K562 (cell line): ENCODE results near the gene TCF7. TPM values are rescaled to one million over a fixed set of nuclear protein-coding genes. Genes with fewer than 3 reads are reported as not detected.

ENCODE experiments used
- ARID1B ChIP-seq: fragments of 450-650 bp; IDR thresholded peaks from 2 replicates; pipeline ENCODE4 v1.6.1; 2016; ENCODE audit warnings: antibody characterized with exemption, mild to moderate bottlenecking, inconsistent platforms
- CTCF ChIP-seq, 3 experiments: IDR thresholded peaks in 2 of 3; conservative IDR thresholded peaks in 1 of 3; 2 replicates each; pipeline ENCODE4 v1.5.1; 2011 to 2012; ENCODE audit warnings: low read length in 3 of 3, mild to moderate bottlenecking in 3 of 3, control low read depth in 2 of 3, improper control_type of control experiment in 1 of 3, inconsistent platforms in 1 of 3, low read depth in 1 of 3, mixed read lengths in 1 of 3, moderate library complexity in 1 of 3; ENCODE audit not compliant: insufficient read depth in 2 of 3
- IFI16 ChIP-seq: fragments of 250-450 bp; sonication (Bioruptor Pico); IDR thresholded peaks from 2 replicates; pipeline ENCODE4 v2.1.2; 2022; ENCODE audit warnings: mild to moderate bottlenecking, inconsistent platforms
- MYNN ChIP-seq, 2 experiments: sonication (generic); formaldehyde crosslinking in 1 of 2; IDR thresholded peaks; 2 replicates each; pipeline versions ENCODE4 v1.5.0 to v1.6.1; 2016 to 2020; ENCODE audit warnings: antibody characterized with exemption in 1 of 2, missing genetic modification reagents in 1 of 2
- NCOA6 ChIP-seq: fragments of 450-650 bp; IDR thresholded peaks from 2 replicates; pipeline ENCODE4 v1.6.1; 2017; ENCODE audit warnings: mild to moderate bottlenecking
- TCFL5 ChIP-seq: fragments of 250-450 bp; sonication (Bioruptor Pico); conservative IDR thresholded peaks from 2 replicates; pipeline ENCODE4 v1.6.1; 2021; ENCODE audit warnings: mild to moderate bottlenecking, moderate library complexity, matching md5 sums
- USF2 ChIP-seq: sonication (generic); formaldehyde crosslinking; IDR thresholded peaks from 2 replicates; pipeline ENCODE4 v1.5.0; 2020; ENCODE audit warnings: missing genetic modification reagents
- ZNF134 ChIP-seq: fragments of 250-450 bp; sonication (Bioruptor Pico); conservative IDR thresholded peaks from 2 replicates; pipeline ENCODE4 v1.4.0; 2020
- ZSCAN32 ChIP-seq: fragments of 450-650 bp; formaldehyde crosslinking; IDR thresholded peaks from 2 replicates; pipeline ENCODE4 v1.4.0; 2020; ENCODE audit warnings: mild to moderate bottlenecking, moderate library complexity
- polyA plus RNA-seq, 8 experiments: library from polyadenylated mRNA; depleted of rRNA in 4 of 8; stranded (reverse) in 5 of 8; unstranded in 3 of 8; fragments of >200 nt; fragmentation: Nextera tagmentation in 2 of 8; fragmentation: Illumina TruSeq in 1 of 8; extraction: Ambion mirVana in 2 of 8; extraction: Trizol in 1 of 8; gene quantifications; 2 replicates each; pipeline versions ENCODE4 v1.2.1 to v1.2.3, GENCODE V29; 2011 to 2014; ENCODE audit warnings: inconsistent platforms in 1 of 8, missing spikeins in 1 of 8
- total RNA-seq, 7 experiments: library from RNA; depleted of rRNA in 6 of 7; stranded (reverse); fragments of >200 nt in 6 of 7; fragmentation: Illumina TruSeq in 2 of 7; extraction: Trizol in 2 of 7; gene quantifications; 2 replicates each; pipeline versions ENCODE4 v1.2.1 to v1.2.3, GENCODE V29; 2011 to 2021; ENCODE audit warnings: low replicate concordance in 1 of 7
- TF ChIP-seq, protein P1 (sequence below): fragments of 450-650 bp; IDR thresholded peaks from 2 replicates; pipeline ENCODE4 v1.6.1; 2016; ENCODE audit warnings: borderline replicate concordance
- TF ChIP-seq, protein P2 (sequence below): fragments of 250-450 bp; sonication (Bioruptor Pico); IDR thresholded peaks from 2 replicates; pipeline ENCODE4 v1.8.0; 2022; ENCODE audit warnings: moderate library complexity, mild to moderate bottlenecking, inconsistent platforms
- TF ChIP-seq, protein P3 (sequence below): sonication (generic); formaldehyde crosslinking; IDR thresholded peaks from 2 replicates; pipeline ENCODE4 v1.8.0; 2022; ENCODE audit warnings: missing genetic modification reagents, mild to moderate bottlenecking, moderate library complexity, borderline replicate concordance

The TCF7 gene
- total and polyA plus RNA-seq, 9 of the 15 experiments (the other 6 are each of a cell fraction or from before 2014, with no cell fraction given) = 1.6 to 14.9 (median 4.2) TPM

DNA sequence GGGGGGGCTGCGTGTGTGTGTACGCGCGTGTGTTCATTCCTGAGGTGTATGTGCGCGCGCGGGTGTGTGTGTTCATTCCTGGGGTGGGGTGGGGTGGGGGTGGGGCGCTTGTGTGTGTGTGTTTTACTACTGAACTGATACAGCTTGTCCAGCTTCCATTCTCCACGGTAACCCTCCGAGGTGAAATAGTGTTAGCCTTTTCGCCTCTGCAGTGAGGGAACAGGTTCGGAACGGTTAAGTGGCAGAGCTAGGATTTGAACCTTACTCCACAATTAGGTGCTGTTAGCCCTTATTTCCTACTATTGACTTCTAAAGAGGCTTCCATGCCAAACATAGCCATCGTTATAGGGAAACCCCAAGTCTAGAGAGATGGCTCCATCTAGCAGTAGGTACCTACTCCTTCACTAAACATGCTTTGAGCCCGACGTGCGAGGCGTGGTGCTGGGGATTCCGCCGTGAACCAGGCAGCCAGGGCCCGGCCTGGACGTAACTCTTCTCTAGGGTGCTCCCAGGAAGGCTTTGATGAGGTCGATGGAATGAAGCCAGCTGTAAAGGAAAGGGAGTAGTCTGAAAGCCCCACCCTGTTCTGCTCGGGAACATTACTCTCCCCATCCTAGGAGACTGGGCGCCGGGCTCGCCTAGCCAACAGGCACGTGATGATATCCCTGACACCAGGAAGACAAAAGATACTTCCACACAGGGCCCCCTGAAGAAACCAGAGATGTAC is 63.1 kb downstream of the TCF7 start (continued):
- TF ChIP-seq CTCF (IDR thresholded peaks at IDR 0.05 in 2 of 3, conservative IDR thresholded peaks at IDR 0.05 in 1 of 3; ENCODE audit: insufficient read depth in 2 of 3, low read depth in 1 of 3, low read length in 3 of 3) (peak in 1 of 3 experiments; percentile 17; a peak in 1 of 6 replicates), NCOA6 (no peak), ZSCAN32 (CRISPR knock-in tag) (no peak), TCFL5 (CRISPR knock-in tag) (no peak), MYNN (IDR thresholded peaks at IDR 0.05) (no peak), MYNN (CRISPR knock-in tag; IDR thresholded peaks at IDR 0.05) (no peak), ARID1B (no peak), ZNF134 (no peak), IFI16 (CRISPR knock-in tag) (no peak), USF2 (CRISPR knock-in tag) (peak; percentile 38)
- TF ChIP-seq, protein P1, sequence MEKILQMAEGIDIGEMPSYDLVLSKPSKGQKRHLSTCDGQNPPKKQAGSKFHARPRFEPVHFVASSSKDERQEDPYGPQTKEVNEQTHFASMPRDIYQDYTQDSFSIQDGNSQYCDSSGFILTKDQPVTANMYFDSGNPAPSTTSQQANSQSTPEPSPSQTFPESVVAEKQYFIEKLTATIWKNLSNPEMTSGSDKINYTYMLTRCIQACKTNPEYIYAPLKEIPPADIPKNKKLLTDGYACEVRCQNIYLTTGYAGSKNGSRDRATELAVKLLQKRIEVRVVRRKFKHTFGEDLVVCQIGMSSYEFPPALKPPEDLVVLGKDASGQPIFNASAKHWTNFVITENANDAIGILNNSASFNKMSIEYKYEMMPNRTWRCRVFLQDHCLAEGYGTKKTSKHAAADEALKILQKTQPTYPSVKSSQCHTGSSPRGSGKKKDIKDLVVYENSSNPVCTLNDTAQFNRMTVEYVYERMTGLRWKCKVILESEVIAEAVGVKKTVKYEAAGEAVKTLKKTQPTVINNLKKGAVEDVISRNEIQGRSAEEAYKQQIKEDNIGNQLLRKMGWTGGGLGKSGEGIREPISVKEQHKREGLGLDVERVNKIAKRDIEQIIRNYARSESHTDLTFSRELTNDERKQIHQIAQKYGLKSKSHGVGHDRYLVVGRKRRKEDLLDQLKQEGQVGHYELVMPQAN = 0 out of 2 replicates have a peak, but pooled peaks have one; percentile 22
- TF ChIP-seq, protein P2, sequence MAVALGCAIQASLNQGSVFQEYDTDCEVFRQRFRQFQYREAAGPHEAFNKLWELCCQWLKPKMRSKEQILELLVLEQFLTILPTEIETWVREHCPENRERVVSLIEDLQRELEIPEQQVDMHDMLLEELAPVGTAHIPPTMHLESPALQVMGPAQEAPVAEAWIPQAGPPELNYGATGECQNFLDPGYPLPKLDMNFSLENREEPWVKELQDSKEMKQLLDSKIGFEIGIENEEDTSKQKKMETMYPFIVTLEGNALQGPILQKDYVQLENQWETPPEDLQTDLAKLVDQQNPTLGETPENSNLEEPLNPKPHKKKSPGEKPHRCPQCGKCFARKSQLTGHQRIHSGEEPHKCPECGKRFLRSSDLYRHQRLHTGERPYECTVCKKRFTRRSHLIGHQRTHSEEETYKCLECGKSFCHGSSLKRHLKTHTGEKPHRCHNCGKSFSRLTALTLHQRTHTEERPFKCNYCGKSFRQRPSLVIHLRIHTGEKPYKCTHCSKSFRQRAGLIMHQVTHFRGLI = no peak
- TF ChIP-seq, protein P3, sequence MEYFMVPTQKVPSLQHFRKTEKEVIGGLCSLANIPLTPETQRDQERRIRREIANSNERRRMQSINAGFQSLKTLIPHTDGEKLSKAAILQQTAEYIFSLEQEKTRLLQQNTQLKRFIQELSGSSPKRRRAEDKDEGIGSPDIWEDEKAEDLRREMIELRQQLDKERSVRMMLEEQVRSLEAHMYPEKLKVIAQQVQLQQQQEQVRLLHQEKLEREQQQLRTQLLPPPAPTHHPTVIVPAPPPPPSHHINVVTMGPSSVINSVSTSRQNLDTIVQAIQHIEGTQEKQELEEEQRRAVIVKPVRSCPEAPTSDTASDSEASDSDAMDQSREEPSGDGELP (CRISPR knock-in tag) = 0 out of 2 replicates have a peak, but pooled peaks have one; percentile 8
